ENCODE data around the gene DCAF17.
"Not testable (repeated sequence)": the region's sequence is repeated elsewhere in the genome, so short reads cannot be mapped to it uniquely, and the experiment has no call there.

The DCAF17 gene

DNA sequence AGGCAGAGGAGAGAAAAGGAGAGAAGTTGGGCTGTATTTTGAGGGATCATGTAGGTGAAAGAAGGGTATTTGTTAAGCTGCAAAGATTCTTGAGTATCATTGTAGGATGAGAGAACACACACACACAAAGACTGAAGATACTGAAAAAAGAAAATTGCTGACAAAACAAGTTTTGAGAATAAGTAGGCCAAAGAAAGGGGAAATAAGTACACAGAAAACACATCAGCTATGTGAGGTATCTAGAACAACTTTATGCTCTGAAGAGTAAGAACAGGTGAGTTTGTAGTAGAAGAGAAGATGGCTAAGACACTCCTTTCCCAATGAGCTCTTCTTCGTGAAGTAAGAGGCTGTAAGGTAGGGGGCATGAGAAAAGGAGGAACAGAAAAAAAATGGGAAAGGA is 28.5 kb upstream of the DCAF17 start:
- Mint-ChIP-seq H3K27ac (peak overlapping the region; percentile 82), H3K9me3 (peaks cover 15% of the 10 kb centered on the region), H3K4me1 (peaks cover 52% of the 10 kb centered on the region), H3K36me3 (peaks cover 44% of the 10 kb centered on the region), H3K27me3 (no peaks in the 10 kb centered on the region), H3K4me3 (no peak overlapping the region)
- peak; percentile 27 for ATAC-seq

DNA sequence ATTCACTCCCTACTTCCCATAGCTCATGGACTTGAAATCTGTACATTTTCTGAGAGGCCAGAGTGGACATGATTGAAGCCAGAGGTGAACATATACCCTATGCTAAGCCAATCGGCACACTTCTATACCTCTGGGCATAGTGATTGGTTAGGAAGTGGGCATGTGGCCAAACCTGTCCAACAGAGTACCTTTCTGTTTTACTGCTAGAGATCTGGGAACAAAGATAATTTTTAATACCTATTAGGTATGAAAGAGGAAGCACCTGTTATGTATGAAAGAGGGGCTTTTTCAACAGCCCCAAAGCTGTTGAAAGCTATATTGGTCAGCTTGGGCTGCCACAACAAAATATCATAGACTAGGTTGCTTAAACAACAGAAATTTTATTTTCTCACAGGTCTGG is 28.0 kb upstream of the DCAF17 start:
- peak; percentile 89 for ATAC-seq
- H3K36me3 Mint-ChIP-seq = peaks cover 45% of the 10 kb centered on the region
- H3K27me3 Mint-ChIP-seq = no peaks in the 10 kb centered on the region
- H3K9me3 Mint-ChIP-seq = peaks cover 15% of the 10 kb centered on the region
- H3K27ac Mint-ChIP-seq = peak overlapping the region; percentile 82
- no peak overlapping the region for H3K4me3 Mint-ChIP-seq
- H3K4me1 Mint-ChIP-seq = peaks cover 52% of the 10 kb centered on the region

DNA sequence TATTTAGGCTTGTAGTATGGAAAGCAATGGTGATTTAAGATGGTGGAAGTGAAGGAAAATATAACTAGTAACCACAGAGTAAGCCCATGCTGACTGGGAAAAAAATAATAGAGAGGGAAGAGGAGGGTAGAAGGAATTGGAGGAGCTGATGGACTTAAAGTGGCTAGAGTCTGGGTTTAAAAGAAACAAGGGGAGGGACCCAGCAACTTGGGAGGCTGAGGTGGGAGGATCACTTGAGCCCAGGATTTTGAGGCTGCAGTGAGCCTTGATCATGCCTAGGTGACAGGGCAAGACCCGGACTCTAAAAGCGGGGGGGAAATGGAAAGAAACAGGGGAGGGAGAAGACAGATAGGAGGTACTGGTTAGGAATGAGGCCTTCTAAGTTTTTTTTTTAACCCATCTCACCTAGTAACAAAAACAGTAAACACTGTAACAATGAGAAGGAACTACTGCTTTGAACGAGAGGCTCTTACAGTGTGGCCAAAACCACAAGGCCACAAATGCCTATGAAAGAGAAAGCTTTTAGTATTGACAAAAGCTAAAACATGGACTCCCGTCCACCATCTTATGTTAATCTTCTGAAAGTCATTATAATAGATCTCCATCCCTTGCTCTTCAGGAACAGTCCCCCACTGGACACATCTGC is 26.9 kb upstream of the DCAF17 start:
- no peaks in the 10 kb centered on the region for H3K27me3 Mint-ChIP-seq
- peak overlapping the region; percentile 82 for H3K27ac Mint-ChIP-seq
- peaks cover 52% of the 10 kb centered on the region for H3K4me1 Mint-ChIP-seq
- ATAC-seq = peak; percentile 68
- H3K9me3 Mint-ChIP-seq = peaks cover 10% of the 10 kb centered on the region
- peaks cover 40% of the 10 kb centered on the region for H3K36me3 Mint-ChIP-seq
- no peak overlapping the region for H3K4me3 Mint-ChIP-seq

GRCh38 chr2:171407676-171408044 is 26.4 kb upstream of the DCAF17 start:
- Mint-ChIP-seq H3K27me3 (no peaks in the 10 kb centered on the region), H3K4me3 (no peak overlapping the region), H3K9me3 (peaks cover 8% of the 10 kb centered on the region), H3K36me3 (peaks cover 37% of the 10 kb centered on the region), H3K27ac (peak overlapping the region; percentile 82), H3K4me1 (peaks cover 52% of the 10 kb centered on the region)
- no peak for ATAC-seq

DNA sequence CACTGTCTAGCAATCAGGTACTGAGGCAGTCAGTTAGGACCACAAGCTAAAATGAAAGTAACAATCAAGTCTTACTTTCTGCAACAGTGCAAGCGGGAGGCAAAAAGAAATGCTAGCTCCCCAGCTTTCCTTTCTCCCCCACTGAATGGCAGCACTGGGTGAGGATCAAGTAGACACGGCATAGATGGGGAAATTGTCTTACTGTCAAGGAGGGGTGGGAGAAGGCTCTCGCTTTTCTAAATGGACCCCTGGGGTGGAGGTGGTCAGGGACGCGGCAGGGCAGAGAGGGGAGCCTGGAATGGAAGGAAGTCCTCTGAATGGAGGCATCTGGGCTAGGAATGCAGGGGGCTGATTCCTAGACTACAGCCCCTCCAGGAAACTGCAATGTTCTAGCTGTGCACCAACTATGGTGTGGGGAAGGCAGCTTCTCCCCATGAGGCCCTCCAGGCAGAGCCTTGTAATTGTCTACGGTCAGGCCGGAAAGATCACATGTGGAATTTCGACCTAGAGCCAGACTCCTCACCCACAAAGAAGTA is 24.5 kb upstream of the DCAF17 start:
- H3K27ac Mint-ChIP-seq = peak overlapping the region; percentile 52
- ATAC-seq = no peak
- H3K4me1 Mint-ChIP-seq = peaks cover 41% of the 10 kb centered on the region
- peaks cover 4% of the 10 kb centered on the region for H3K9me3 Mint-ChIP-seq
- H3K36me3 Mint-ChIP-seq = peaks cover 31% of the 10 kb centered on the region
- H3K27me3 Mint-ChIP-seq = no peaks in the 10 kb centered on the region
- peak overlapping the region; percentile 48 for H3K4me3 Mint-ChIP-seq

DNA sequence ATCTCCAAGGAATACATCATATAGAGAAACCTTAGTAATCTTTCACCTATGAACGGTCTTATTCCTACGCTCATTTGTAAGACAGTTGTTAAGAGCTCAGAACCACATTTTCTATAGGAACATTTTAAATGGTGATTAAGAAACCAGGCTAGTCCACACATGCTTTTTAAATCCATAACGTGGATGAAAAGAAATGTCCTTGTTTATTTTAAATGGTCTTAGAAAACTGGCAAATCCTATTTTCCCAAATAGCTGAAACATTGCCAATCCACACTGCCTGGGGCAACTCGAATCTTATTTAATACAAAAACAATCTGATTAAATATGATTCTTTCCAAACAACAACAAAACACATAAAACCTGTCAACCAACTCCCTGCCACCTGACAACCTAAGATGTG is 23.9 kb upstream of the DCAF17 start:
- ATAC-seq = no peak
- Mint-ChIP-seq H3K36me3 (peaks cover 25% of the 10 kb centered on the region), H3K9me3 (peaks cover 4% of the 10 kb centered on the region), H3K27me3 (no peaks in the 10 kb centered on the region), H3K4me3 (no peak overlapping the region), H3K4me1 (peaks cover 35% of the 10 kb centered on the region), H3K27ac (no peak overlapping the region)

- H3K4me1 Mint-ChIP-seq = peaks cover 32% of the 10 kb centered on the region
- no peaks in the 10 kb centered on the region for H3K27me3 Mint-ChIP-seq
- peaks cover 20% of the 10 kb centered on the region for H3K36me3 Mint-ChIP-seq
- no peak overlapping the region for H3K27ac Mint-ChIP-seq
- peaks cover 1% of the 10 kb centered on the region for H3K9me3 Mint-ChIP-seq
- no peak overlapping the region for H3K4me3 Mint-ChIP-seq
- no peak for ATAC-seq
Measured at GRCh38 chr2:171410624-171411023, 23.4 kb upstream of the DCAF17 start.

GRCh38 chr2:171411214-171411613 is 22.8 kb upstream of the DCAF17 start:
- no peak for ATAC-seq
- Mint-ChIP-seq H3K9me3 (no peaks in the 10 kb centered on the region), H3K27ac (no peak overlapping the region), H3K27me3 (no peaks in the 10 kb centered on the region), H3K36me3 (peaks cover 18% of the 10 kb centered on the region), H3K4me1 (peaks cover 32% of the 10 kb centered on the region), H3K4me3 (no peak overlapping the region)

DNA sequence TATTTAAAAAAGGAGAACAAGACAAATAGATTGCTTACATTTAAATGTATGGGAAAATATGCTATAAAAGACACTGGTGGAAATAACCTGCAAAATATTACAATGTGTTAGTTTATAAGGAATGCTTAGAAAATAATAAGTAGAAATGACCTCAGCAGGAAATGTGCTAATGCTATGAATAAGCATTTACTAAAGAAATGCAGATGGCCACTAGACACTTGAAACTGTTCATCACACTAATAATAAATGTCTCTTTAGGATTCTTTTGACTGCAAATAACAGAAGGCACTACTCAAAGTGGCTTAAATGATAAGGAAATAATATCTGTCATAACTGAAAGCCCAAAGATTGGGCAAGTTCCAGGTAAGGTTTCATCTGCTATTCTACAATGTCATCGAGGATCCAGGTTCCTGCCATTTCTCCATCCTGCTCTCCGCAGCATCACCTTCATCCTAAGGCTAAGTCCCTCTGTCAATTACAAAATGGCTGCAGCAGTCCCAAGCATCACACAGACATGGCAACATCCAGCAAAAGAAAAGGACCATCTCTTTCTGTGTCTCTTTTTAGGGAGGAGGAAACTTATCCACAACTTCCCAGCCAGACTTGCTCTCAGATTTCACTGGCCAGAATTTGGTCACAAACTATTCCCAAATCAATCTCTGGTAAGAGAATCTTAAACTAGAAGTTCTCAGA is 22.1 kb upstream of the DCAF17 start:
- Mint-ChIP-seq H3K27me3 (no peaks in the 10 kb centered on the region), H3K9me3 (no peaks in the 10 kb centered on the region), H3K27ac (no peak overlapping the region), H3K4me1 (peaks cover 26% of the 10 kb centered on the region), H3K4me3 (no peak overlapping the region), H3K36me3 (peaks cover 15% of the 10 kb centered on the region)
- no peak for ATAC-seq

GRCh38 chr2:171412571-171413175 is 21.4 kb upstream of the DCAF17 start:
- H3K9me3 Mint-ChIP-seq = no peaks in the 10 kb centered on the region
- H3K27me3 Mint-ChIP-seq = no peaks in the 10 kb centered on the region
- no peak overlapping the region for H3K4me3 Mint-ChIP-seq
- H3K27ac Mint-ChIP-seq = no peak overlapping the region
- peaks cover 12% of the 10 kb centered on the region for H3K36me3 Mint-ChIP-seq
- H3K4me1 Mint-ChIP-seq = peaks cover 19% of the 10 kb centered on the region
- no peak for ATAC-seq

GRCh38 chr2:171414645-171415044 is 19.4 kb upstream of the DCAF17 start:
- Mint-ChIP-seq H3K4me1 (peaks cover 16% of the 10 kb centered on the region), H3K36me3 (peaks cover 15% of the 10 kb centered on the region), H3K27ac (peak overlapping the region; percentile 66)
- ATAC-seq, H3K9me3 Mint-ChIP-seq, H3K27me3 Mint-ChIP-seq, H3K4me3 Mint-ChIP-seq: not testable (repeated sequence)

DNA sequence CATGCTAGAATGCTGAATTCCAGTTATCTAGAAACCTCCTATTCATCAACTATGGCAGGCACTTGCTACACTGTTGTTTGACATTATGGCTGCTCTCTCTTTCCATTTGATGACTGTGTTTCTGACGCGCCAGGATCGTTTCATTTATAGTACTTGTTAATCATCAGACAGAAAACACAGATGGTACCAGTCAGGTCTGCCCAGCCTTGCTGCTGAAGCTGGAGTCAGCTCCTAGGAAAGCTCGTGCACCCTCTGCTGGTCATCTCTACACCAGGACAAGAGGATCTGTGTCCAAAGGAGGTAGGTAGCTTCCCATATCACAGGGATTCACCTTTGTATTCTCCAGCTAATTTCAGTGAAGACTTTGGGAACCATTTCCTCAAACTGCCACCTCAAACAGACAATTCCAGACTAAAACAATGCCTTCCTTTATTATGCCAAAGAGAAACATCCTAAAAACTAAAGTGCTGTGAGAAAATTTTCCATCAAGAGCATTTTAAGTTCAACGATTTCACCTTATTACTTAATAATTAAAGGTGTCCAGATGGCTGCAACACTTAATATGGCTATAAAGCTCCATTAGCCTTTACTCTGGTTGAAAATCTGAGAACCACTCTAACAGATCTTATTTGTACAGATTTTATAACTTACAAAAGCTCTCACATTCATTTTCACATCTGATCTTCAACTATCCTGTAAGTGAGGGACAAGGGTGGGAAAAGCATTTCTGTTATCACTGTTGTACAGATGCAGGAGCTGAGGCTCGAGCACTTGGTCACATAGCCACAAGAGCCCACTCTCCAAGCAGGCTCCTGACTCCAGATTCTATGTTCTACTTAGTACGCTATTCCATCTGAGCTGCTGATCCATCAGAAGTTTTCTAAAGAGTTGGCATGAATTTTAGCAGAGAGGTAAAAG is 17.8 kb upstream of the DCAF17 start:
- H3K9me3 Mint-ChIP-seq = no peaks in the 10 kb centered on the region
- peaks cover 26% of the 10 kb centered on the region for H3K4me1 Mint-ChIP-seq
- peak overlapping the region; percentile 93 for H3K27ac Mint-ChIP-seq
- H3K4me3 Mint-ChIP-seq = peak overlapping the region; percentile 4
- no peaks in the 10 kb centered on the region for H3K27me3 Mint-ChIP-seq
- H3K36me3 Mint-ChIP-seq = peaks cover 14% of the 10 kb centered on the region
- peak; percentile 97 for ATAC-seq

GRCh38 chr2:171419333-171419732 is 14.7 kb upstream of the DCAF17 start:
- ATAC-seq = no peak
- Mint-ChIP-seq H3K36me3 (peaks cover 34% of the 10 kb centered on the region), H3K27me3 (no peaks in the 10 kb centered on the region), H3K4me1 (peaks cover 35% of the 10 kb centered on the region), H3K27ac (no peak overlapping the region), H3K9me3 (peaks cover 6% of the 10 kb centered on the region), H3K4me3 (no peak overlapping the region)

DNA sequence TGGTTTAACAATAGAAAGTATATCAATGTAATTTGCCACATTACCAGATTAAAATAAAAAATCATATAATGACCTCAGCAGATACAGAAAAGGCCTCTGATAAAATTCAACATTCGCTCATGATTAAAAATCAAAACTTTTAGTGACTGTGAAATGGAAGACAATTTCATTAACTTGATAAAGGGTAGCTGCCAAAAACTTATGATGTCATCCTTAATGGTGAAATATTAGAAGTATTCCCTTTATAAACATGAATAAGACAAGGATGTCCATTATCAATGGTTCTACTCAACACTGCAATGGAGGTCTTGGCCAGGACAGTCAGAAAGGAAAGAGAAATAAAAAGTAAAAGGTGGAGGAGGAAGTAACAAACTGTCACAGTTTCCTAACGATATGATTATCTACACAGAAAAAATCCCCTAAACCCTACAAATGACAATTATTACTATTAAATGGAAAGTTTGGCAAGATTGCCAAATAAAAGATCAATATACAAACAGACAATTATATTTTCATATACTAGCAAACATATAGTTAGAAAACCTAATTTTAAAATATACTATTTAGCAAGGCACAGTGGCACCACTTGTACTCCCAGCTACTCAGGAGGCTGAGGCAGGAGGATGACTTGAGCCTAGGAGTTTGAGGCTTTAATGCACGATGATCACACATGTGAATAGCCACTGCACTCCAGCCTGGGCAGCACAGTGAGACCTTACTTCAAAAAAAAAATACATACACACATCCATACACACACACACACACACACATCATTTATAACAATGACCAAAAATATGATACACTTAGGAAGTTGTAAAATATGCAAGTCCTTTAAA is 13.1 kb upstream of the DCAF17 start:
- Mint-ChIP-seq H3K27ac (peak overlapping the region; percentile 57), H3K9me3 (peaks cover 12% of the 10 kb centered on the region), H3K4me1 (peaks cover 29% of the 10 kb centered on the region), H3K4me3 (no peak overlapping the region), H3K27me3 (no peaks in the 10 kb centered on the region), H3K36me3 (peaks cover 50% of the 10 kb centered on the region)
- peak; percentile 67 for ATAC-seq
